Fibroblast of gingiva (primary cell): Measurements from ENCODE around the gene FGD5.
"Not testable (repeated sequence)": the region's sequence is repeated elsewhere in the genome, so short reads cannot be mapped to it uniquely, and the experiment has no call there.

Source experiments
- DNase-seq: peaks from one replicate; pipeline ENCODE4 v3.0.0-alpha.2; 2011; ENCODE audit warnings: low read depth

FGD5 gene

GRCh38 chr3:14805961-14806537, 12.7 kb upstream of the FGD5 start:
- DNase-seq: no peak

- DNase-seq: no peak
These were observed 12.0 kb upstream of the FGD5 start for GRCh38 chr3:14806641-14807263.

- DNase-seq: no peak
These were observed 10.7 kb upstream of the FGD5 start for GRCh38 chr3:14808025-14808424.

GRCh38 chr3:14808502-14809266, 10.1 kb upstream of the FGD5 start:
- no peak for DNase-seq

- not testable (repeated sequence) for DNase-seq
These were observed 9.2 kb upstream of the FGD5 start for GRCh38 chr3:14809611-14810010.

- DNase-seq: no peak
These were observed 8.5 kb upstream of the FGD5 start for GRCh38 chr3:14810070-14810791.

GRCh38 chr3:14810801-14811661, 7.7 kb upstream of the FGD5 start:
- DNase-seq: no peak

- no peak for DNase-seq
These were observed 7.1 kb upstream of the FGD5 start for GRCh38 chr3:14811684-14812083.

GRCh38 chr3:14812196-14812790, 6.5 kb upstream of the FGD5 start:
- DNase-seq: no peak

GRCh38 chr3:14814411-14814871, 4.3 kb upstream of the FGD5 start:
- no peak for DNase-seq

GRCh38 chr3:14816359-14816758, 2.4 kb upstream of the FGD5 start:
- DNase-seq: no peak

GRCh38 chr3:14819671-14820070, 909 bp downstream of the FGD5 start:
- DNase-seq: no peak

GRCh38 chr3:14820156-14820555, 1.4 kb downstream of the FGD5 start:
- no peak for DNase-seq

- DNase-seq: no peak
These were observed 2.4 kb downstream of the FGD5 start for GRCh38 chr3:14821151-14821550.

- no peak for DNase-seq
These were observed 3.4 kb downstream of the FGD5 start for GRCh38 chr3:14822134-14822533.

GRCh38 chr3:14822670-14823390, 4.1 kb downstream of the FGD5 start:
- no peak for DNase-seq

GRCh38 chr3:14823393-14823792, 4.6 kb downstream of the FGD5 start:
- no peak for DNase-seq

GRCh38 chr3:14823910-14824629, 5.3 kb downstream of the FGD5 start:
- DNase-seq: no peak

- DNase-seq: no peak
These were observed 5.9 kb downstream of the FGD5 start for GRCh38 chr3:14824646-14825045.

- no peak for DNase-seq
These were observed 7.3 kb downstream of the FGD5 start for GRCh38 chr3:14826069-14826468.
